Stimulated activated CD4-positive, alpha-beta T cell treated with anti-CD3 and anti-CD28 coated beads, TNF-alpha, amount 100 ng/mL, for 4 hours (primary cell): ENCODE measurements around the gene NPIPA5.
"Not testable (repeated sequence)": the region's sequence is repeated elsewhere in the genome, so short reads cannot be mapped to it uniquely, and the experiment has no call there.

Source experiments
- DNase-seq, 3 experiments: peaks; one replicate each; pipeline ENCODE4 v3.0.0-alpha.2; 2020; ENCODE audit warnings: low read depth in 3 of 3

The NPIPA5 gene

GRCh38 chr16:15378194-15378593, at the start of gene NPIPA5:
Gene NPIPA5 (minus strand): TSS chr16:15378294. CDS start chr16:15378294, 0 bp downstream.
- not testable (repeated sequence) for DNase-seq

GRCh38 chr16:15427648-15428239, 49.6 kb upstream of the NPIPA5 start:
- DNase-seq = peak; percentile 21 to 38 (median 22)

GRCh38 chr16:15426796-15427195, 48.7 kb upstream of the NPIPA5 start:
- no peak for DNase-seq

- no peak for DNase-seq
Measured at GRCh38 chr16:15425861-15426260, 47.8 kb upstream of the NPIPA5 start.

GRCh38 chr16:15422222-15422621, 44.1 kb upstream of the NPIPA5 start:
- DNase-seq = no peak

GRCh38 chr16:15421696-15422095, 43.6 kb upstream of the NPIPA5 start:
- not testable (repeated sequence) for DNase-seq

GRCh38 chr16:15418206-15418605, 40.1 kb upstream of the NPIPA5 start:
- DNase-seq = no peak

- DNase-seq = no peak
Measured at GRCh38 chr16:15417197-15417596, 39.1 kb upstream of the NPIPA5 start.

GRCh38 chr16:15415511-15415985, 37.5 kb upstream of the NPIPA5 start:
- no peak for DNase-seq

GRCh38 chr16:15409476-15409875, 31.4 kb upstream of the NPIPA5 start:
- not testable (repeated sequence) for DNase-seq

- DNase-seq = not testable (repeated sequence)
Measured at GRCh38 chr16:15407756-15408155, 29.7 kb upstream of the NPIPA5 start.

GRCh38 chr16:15404792-15405191, 26.7 kb upstream of the NPIPA5 start:
- no peak for DNase-seq

GRCh38 chr16:15404091-15404490, 26.0 kb upstream of the NPIPA5 start:
- DNase-seq = not testable (repeated sequence)

- no peak for DNase-seq
Measured at GRCh38 chr16:15403392-15403995, 25.4 kb upstream of the NPIPA5 start.

GRCh38 chr16:15401972-15402371, 23.9 kb upstream of the NPIPA5 start:
- no peak for DNase-seq

GRCh38 chr16:15400314-15400713, 22.2 kb upstream of the NPIPA5 start:
- DNase-seq = not testable (repeated sequence)

- no peak for DNase-seq
Measured at GRCh38 chr16:15399317-15399716, 21.2 kb upstream of the NPIPA5 start.

GRCh38 chr16:15398618-15399316, 20.7 kb upstream of the NPIPA5 start:
- no peak for DNase-seq

GRCh38 chr16:15396948-15397594, 19.0 kb upstream of the NPIPA5 start:
- no peak for DNase-seq

GRCh38 chr16:15396509-15396829, 18.4 kb upstream of the NPIPA5 start:
- not testable (repeated sequence) for DNase-seq

- DNase-seq = not testable (repeated sequence)
Measured at GRCh38 chr16:15395631-15396508, 17.8 kb upstream of the NPIPA5 start, which contains the start of gene MPV17L. Gene MPV17L (plus strand): TSS chr16:15395754. CDS start chr16:15395898, 144 bp downstream.
